Fibroblast of villous mesenchyme (primary cell): ENCODE measurements around the gene KRT34. TPM values are rescaled to one million over a fixed set of nuclear protein-coding genes. Genes with fewer than 3 reads are reported as not detected.

ENCODE experiments used
- DNase-seq: peaks from one replicate; pipeline ENCODE4 v3.0.0-alpha.2; 2010; ENCODE audit warnings: low read depth
- H3K4me3 ChIP-seq: 2 replicates; pipeline ENCODE4 v1.5.1; 2011; ENCODE audit warnings: low read depth, mild to moderate bottlenecking, low read length
- CTCF ChIP-seq: IDR thresholded peaks from 2 replicates; pipeline ENCODE4 v1.5.1; 2012; ENCODE audit warnings: low read depth, mild to moderate bottlenecking, low read length; ENCODE audit not compliant: insufficient read depth
- total RNA-seq: library from RNA; depleted of rRNA; stranded (reverse); fragments of >200 nt; gene quantifications from 2 replicates; pipeline ENCODE4 v1.2.3, GENCODE V29; 2012

Gene KRT34
- total RNA-seq, 1 donor: 28.9 TPM

- no peak for DNase-seq
- no peak overlapping the region for H3K4me3 ChIP-seq
- no peak for TF ChIP-seq CTCF
These were observed 24.1 kb upstream of the KRT34 start for GRCh38 chr17:41406205-41406604.

- no peak overlapping the region for H3K4me3 ChIP-seq
- no peak for TF ChIP-seq CTCF
- DNase-seq: peak; percentile 86
These were observed 22.0 kb upstream of the KRT34 start for GRCh38 chr17:41404024-41404671.

GRCh38 chr17:41403404-41404023 lies 21.4 kb upstream of the KRT34 start:
- no peak for TF ChIP-seq CTCF
- DNase-seq: no peak
- H3K4me3 ChIP-seq: no peak overlapping the region

GRCh38 chr17:41402161-41402560 lies 20.1 kb upstream of the KRT34 start:
- no peak for DNase-seq
- no peak for TF ChIP-seq CTCF
- H3K4me3 ChIP-seq: no peak overlapping the region

- H3K4me3 ChIP-seq: no peak within 1 kb of the TSS
- no peak for TF ChIP-seq CTCF
- DNase-seq: no peak
These were observed 15.0 kb upstream of the KRT34 start, which contains the start of gene KRT31 for GRCh38 chr17:41396996-41397660. Gene KRT31 (minus strand): TSS chr17:41397608. CDS start chr17:41397539, 69 bp downstream.

GRCh38 chr17:41396340-41396739 lies 14.2 kb upstream of the KRT34 start:
- no peak for TF ChIP-seq CTCF
- no peak overlapping the region for H3K4me3 ChIP-seq
- no peak for DNase-seq
